HG03520 (cell line): Measurements from ENCODE around the gene HBA2.
"Not testable (repeated sequence)": the region's sequence is repeated elsewhere in the genome, so short reads cannot be mapped to it uniquely, and the experiment has no call there.

Experiments used
- ATAC-seq: cut with Tn5 transposase; IDR thresholded peaks from one replicate; pipeline ENCODE4 v1.9.1; 2021; ENCODE audit warnings: mild to moderate bottlenecking, moderate library complexity; ENCODE audit not compliant: unreplicated experiment

The HBA2 gene

DNA sequence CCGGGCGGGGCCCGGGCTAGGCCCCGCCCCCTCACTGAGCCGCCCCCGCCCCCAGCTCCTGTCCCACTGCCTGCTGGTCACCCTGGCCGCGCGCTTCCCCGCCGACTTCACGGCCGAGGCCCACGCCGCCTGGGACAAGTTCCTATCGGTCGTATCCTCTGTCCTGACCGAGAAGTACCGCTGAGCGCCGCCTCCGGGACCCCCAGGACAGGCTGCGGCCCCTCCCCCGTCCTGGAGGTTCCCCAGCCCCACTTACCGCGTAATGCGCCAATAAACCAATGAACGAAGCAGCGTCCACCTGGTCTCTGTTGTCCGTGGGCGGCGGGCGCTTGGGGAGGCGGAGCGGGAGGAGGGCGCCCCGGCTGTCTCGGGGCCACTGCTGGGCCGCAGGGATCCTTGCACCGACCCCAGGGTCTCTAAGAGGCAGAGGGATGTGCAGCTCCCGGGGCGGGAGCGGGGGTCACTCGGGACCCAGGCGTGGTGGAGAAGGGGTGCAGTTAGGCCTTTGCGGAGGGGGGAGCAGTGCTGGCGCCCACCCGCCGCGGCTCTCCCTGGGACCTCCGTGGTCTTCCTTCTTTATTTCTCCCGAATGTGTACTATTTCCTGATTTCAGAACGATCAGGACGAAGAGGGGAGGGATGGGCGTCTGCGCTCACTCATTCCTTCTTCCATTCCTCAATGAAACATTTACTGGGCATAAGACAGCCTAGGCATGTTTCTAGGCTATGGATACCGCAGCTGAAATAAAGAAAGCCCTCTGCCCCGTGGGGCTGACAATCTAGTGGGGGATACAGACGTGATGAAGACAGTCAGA lies 18.3 kb upstream of the HBA2 start:
- ATAC-seq: no peak

GRCh38 chr16:155031-155398 lies 17.7 kb upstream of the HBA2 start:
- ATAC-seq: no peak

GRCh38 chr16:159136-159849 lies 13.4 kb upstream of the HBA2 start:
- no peak for ATAC-seq

DNA sequence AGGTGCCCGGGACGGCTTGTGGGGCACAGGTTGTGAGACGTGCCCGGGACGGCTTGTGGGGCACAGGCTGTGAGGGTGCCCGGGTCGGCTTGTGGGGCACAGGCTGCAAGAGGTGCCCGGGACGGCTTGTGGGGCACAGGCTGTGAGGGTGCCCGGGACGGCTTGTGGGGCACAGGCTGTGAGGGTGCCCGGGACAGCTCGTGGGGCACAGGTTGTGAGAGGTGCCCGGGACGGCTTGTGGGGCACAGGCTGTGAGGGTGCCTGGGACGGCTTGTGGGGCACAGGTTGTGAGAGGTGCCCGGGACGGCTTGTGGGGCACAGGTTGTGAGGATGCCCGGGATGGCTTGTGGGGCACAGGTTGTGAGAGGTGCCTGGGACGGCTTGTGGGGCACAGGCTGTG lies 12.4 kb upstream of the HBA2 start:
- ATAC-seq: not testable (repeated sequence)

- no peak for ATAC-seq
Measured at GRCh38 chr16:160691-161190, 11.9 kb upstream of the HBA2 start.

DNA sequence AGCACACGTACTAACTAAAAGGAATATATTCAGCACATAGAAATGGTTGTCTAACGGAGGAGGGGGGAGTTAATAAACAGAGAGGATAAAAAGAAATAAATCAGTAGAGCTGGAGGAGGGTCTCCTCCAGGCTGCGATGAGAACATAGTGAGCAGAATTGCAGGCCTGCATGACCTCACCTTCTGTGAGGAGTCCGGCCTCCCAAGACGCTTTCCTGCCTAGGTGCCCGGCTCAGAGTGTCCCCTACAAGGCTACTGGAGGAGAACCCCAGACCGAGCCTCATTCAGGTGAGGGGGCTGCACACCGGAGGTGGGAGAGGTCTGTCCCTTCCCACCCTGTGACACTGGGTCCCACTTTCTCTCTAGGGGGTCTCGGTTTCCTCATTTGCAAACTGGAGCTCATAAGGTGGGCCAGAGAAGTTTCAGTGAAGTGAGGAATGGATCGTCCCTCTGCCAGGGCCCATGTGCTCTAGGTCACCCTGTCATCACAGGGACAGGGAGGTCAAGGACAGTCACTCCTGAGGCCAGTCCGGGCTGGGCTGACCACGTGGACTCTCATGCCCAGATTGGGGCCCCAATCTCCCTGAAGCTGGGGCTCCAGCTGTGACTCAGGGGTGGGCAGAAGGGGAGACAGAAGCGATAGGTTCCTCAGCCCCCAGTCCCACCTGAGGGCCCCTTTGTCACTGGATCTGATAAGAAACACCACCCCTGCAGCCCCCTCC lies 10.2 kb upstream of the HBA2 start:
- ATAC-seq: no peak

DNA sequence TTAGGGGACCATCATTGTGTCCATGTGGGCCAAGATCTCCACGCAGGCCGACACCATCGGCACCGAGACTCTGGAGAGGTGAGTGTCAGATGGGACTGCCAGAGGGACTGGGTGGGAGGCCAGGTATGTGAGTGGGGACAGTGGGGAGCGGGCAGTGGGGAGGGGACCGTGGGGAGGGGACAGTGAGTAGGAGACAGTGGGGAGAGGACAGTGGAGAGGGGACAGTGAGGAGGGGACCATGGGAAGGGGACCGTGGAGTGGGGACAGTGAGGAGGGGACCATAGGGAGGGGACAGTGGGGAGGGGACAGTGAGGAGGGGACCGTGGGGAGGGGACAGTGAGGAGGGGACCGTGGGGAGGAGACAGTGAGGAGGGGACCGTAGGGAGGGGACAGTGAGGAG lies 9.5 kb upstream of the HBA2 start:
- not testable (repeated sequence) for ATAC-seq

DNA sequence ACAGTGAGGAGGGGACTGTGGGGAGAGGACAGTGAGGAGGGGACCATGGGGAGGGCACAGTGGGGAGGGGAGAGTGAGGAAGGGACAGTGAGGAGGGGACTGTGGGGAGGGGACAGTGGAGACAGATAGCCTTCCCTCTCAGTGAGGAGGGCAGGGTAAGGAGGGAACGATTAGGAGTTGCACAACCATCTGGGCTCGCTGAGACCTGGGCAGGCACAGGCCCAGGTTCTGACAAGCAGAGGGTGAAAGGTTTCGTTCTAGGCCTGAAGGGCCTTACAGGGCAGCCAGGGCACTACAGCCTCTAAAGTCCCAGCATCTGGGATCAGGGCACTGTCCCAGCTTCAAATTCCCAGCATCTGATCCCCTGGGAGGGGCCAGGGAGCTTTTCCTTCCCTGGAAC lies 9.0 kb upstream of the HBA2 start:
- ATAC-seq: not testable (repeated sequence)

DNA sequence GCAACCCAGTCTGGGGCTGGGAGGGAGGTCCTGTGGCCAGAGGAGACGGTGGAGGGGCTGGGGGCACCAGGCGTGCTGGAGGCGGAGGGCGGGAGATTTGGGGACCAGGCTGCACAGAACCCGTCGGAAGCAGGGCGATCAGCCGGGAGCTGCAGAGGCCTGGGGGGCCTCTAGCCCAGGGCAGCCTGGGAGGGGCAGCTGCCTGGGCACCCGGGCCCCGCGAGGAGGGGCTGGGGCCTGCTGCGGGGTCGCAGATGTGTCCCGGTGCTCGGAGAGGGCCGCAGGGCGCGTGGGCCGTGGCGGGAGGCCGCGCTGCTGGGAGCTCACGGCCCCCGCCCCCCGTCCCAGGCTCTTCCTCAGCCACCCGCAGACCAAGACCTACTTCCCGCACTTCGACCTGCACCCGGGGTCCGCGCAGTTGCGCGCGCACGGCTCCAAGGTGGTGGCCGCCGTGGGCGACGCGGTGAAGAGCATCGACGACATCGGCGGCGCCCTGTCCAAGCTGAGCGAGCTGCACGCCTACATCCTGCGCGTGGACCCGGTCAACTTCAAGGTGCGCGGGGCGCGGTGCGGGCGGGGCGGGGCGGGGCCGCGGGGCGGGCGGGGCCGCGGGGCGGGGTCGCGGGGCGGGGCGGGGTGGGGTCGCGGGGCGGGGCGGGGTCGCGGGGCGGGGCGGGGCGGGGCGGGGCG lies 8.4 kb upstream of the HBA2 start:
- ATAC-seq: not testable (repeated sequence)

- no peak for ATAC-seq
Measured at GRCh38 chr16:164827-165538, 7.7 kb upstream of the HBA2 start.

DNA sequence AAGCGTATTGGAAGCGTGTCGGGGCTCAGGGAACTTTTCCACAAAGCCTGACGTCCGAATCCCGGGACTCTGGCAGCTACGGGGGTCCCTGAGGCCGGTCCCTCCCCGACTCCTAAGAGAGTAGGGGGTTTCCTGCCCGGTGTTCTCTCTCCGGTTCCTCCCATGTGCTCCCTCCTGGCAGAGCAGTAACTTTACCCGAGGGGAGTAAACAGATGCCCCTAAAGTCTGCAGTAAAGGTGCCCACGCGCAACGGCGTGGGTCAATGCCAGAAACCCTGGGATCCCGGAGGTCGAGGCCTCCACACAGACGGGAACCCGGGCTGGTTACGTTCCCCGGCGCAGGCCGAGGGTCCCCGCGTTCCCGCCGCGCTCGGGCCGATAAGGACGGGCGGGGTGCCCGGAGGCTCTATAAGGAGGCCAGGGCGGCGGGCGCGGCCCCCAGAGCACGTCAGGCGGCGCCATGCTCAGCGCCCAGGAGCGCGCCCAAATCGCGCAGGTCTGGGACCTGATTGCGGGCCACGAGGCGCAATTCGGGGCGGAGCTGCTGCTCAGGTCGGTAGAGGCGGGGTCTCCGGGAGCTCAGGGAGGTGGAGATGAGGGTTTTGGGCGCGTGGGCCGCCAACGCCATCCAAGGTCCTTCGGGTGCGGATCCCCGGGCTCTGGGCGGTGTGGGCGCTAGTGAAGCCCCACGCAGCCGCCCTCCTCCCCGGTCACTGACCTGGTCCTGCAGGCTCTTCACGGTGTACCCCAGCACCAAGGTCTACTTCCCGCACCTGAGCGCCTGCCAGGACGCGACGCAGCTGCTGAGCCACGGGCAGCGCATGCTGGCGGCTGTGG lies 6.9 kb upstream of the HBA2 start, which contains the start of gene HBM:
Gene HBM (plus strand): TSS at position 440 of the 836 bp plus-strand sequence. CDS start 20 bp downstream, at position 460.
- ATAC-seq: no peak

DNA sequence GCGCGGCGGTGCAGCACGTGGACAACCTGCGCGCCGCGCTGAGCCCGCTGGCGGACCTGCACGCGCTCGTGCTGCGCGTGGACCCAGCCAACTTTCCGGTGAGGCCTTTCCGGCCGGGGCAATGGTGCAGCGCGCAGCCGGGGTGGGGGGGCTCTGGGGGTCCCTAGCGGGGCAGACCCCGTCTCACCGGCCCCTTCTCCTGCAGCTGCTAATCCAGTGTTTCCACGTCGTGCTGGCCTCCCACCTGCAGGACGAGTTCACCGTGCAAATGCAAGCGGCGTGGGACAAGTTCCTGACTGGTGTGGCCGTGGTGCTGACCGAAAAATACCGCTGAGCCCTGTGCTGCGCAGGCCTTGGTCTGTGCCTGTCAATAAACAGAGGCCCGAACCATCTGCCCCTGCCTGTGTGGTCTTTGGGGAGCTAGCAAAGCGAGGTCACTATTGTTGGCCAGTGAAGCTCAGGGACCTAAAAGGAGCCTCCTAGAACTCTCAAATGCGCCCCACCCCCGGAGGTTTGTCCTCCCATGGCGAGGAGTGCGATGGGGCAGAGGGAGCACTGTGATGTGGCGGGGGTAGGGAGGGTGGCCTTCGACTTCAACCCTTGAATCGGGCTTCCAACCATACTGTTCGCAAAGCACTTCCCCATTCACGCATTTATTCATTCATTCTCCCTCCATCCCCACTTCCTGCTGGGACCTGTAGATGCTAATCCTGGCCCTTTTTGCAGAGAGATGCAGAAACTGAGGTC lies 6.1 kb upstream of the HBA2 start:
- ATAC-seq: no peak

DNA sequence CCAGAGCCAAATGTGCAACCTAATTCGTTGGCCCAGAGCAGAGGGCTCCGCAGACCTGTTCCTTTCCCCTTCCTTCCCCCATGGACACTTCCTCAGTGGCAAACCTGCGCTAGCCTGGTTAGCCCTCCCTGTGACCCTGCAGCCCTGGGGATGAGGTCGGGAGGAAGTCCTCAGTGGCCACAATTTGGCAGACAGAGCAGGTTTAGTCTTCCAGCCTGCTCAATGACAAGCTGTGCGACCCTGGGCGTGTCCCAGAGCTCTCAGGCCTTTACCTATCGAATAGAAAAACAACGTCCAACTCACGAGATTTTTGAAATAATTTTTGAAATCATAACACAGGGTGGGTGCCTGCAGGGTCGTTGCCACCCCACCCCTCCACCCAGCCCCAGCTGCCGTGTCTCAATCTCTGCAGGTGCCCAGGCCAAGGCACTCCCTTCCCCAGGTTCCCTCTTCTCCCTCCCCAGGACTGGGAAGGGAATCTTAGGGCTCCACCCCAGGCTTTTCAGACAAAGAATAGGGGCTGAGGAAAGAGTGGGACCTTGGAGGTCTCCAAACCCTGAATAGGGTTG lies 5.5 kb upstream of the HBA2 start:
- ATAC-seq: no peak

GRCh38 chr16:168424-168823 lies 4.3 kb upstream of the HBA2 start:
- ATAC-seq: no peak

DNA sequence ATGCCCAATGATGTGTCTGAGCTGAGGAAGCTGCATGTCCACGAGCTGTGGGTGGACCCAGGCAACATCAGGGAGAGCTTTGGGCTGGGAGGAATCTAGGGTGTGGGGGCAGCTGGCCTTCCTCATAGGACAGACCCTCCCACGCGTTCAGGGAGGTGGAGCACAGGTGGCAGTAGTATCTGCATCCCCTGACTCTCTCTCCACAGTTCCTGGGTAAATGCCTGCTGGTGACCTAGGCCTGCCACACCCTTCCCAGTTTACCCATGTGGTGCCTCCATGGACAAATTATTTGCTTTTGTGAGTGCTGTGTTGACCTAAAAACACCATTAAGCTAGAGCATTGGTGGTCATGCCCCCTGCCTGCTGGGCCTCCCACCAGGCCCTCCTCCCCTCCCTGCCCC lies 3.7 kb upstream of the HBA2 start:
- ATAC-seq: no peak

DNA sequence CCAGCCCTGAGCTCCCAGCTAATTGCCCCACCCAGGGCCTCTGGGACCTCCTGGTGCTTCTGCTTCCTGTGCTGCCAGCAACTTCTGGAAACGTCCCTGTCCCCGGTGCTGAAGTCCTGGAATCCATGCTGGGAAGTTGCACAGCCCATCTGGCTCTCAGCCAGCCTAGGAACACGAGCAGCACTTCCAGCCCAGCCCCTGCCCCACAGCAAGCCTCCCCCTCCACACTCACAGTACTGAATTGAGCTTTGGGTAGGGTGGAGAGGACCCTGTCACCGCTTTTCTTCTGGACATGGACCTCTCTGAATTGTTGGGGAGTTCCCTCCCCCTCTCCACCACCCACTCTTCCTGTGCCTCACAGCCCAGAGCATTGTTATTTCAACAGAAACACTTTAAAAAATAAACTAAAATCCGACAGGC lies 2.6 kb upstream of the HBA2 start:
- ATAC-seq: not testable (repeated sequence)

GRCh38 chr16:170788-171187 lies 1.9 kb upstream of the HBA2 start:
- no peak for ATAC-seq

DNA sequence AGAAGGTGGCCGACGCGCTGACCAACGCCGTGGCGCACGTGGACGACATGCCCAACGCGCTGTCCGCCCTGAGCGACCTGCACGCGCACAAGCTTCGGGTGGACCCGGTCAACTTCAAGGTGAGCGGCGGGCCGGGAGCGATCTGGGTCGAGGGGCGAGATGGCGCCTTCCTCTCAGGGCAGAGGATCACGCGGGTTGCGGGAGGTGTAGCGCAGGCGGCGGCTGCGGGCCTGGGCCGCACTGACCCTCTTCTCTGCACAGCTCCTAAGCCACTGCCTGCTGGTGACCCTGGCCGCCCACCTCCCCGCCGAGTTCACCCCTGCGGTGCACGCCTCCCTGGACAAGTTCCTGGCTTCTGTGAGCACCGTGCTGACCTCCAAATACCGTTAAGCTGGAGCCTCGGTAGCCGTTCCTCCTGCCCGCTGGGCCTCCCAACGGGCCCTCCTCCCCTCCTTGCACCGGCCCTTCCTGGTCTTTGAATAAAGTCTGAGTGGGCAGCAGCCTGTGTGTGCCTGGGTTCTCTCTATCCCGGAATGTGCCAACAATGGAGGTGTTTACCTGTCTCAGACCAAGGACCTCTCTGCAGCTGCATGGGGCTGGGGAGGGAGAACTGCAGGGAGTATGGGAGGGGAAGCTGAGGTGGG lies 657 bp downstream of the HBA2 start:
- not testable (repeated sequence) for ATAC-seq
